ENCODE measurements around the gene HUNK. TPM values are rescaled to one million over a fixed set of nuclear protein-coding genes. Genes with fewer than 3 reads are reported as not detected.

The HUNK gene
- total RNA-seq, 6 experiments from 2014 or later, result 0.12 to 0.64 (median 0.32) TPM

- no peak for DNase-seq
- H3K4me3 ChIP-seq, result no peak overlapping the region
- H3K9me3 ChIP-seq, result no peaks in the 10 kb centered on the region
- H3K27ac ChIP-seq, result no peak overlapping the region
- no peaks in the 10 kb centered on the region for H3K4me1 ChIP-seq
- no peaks in the 10 kb centered on the region for H3K27me3 ChIP-seq
- H3K36me3 ChIP-seq, result no peaks in the 10 kb centered on the region
- no peak for ATAC-seq
- no peak for TF ChIP-seq CTCF (IDR thresholded peaks at IDR 0.05)
- no peak for TF ChIP-seq POLR2A (IDR thresholded peaks at IDR 0.05)
- 54% methylated on average over 13 of the region's 15 CpGs for WGBS (ENCODE audit: insufficient coverage, low coverage, low lambda C conversion rate, missing lambda C conversion rate)
- intact Hi-C loops (cut with DNase I), result no loop called here
Measured at GRCh38 chr21:31938330-31939301, 65.8 kb downstream of the HUNK start.

GRCh38 chr21:31941694-31942093, 68.9 kb downstream of the HUNK start:
- no peak for ATAC-seq
- no peak overlapping the region for H3K27ac ChIP-seq
- TF ChIP-seq CTCF (IDR thresholded peaks at IDR 0.05) (no peak), POLR2A (IDR thresholded peaks at IDR 0.05) (no peak)
- intact Hi-C loops (cut with DNase I), result no loop called here
- H3K27me3 ChIP-seq, result no peaks in the 10 kb centered on the region
- H3K36me3 ChIP-seq, result no peaks in the 10 kb centered on the region
- 64% methylated on average over 3 of the region's 6 CpGs for WGBS (ENCODE audit: insufficient coverage, low coverage, low lambda C conversion rate, missing lambda C conversion rate)
- no peaks in the 10 kb centered on the region for H3K4me1 ChIP-seq
- H3K4me3 ChIP-seq, result no peak overlapping the region
- no peaks in the 10 kb centered on the region for H3K9me3 ChIP-seq
- DNase-seq, result no peak

- no peak overlapping the region for H3K27ac ChIP-seq
- H3K4me3 ChIP-seq, result no peak overlapping the region
- H3K4me1 ChIP-seq, result no peaks in the 10 kb centered on the region
- DNase-seq (no peak), ATAC-seq (no peak)
- TF ChIP-seq CTCF (IDR thresholded peaks at IDR 0.05) (no peak), POLR2A (IDR thresholded peaks at IDR 0.05) (no peak)
- H3K36me3 ChIP-seq, result no peaks in the 10 kb centered on the region
- 38% methylated on average over 1 of the region's 1 CpG for WGBS (ENCODE audit: insufficient coverage, low coverage, low lambda C conversion rate, missing lambda C conversion rate)
- H3K9me3 ChIP-seq, result no peaks in the 10 kb centered on the region
- H3K27me3 ChIP-seq, result no peaks in the 10 kb centered on the region
- intact Hi-C loops (cut with DNase I), result no loop called here
Measured at GRCh38 chr21:31943561-31943960, 70.7 kb downstream of the HUNK start.

GRCh38 chr21:31945141-31945540, 72.3 kb downstream of the HUNK start:
- no peak for DNase-seq
- ATAC-seq, result no peak
- H3K27me3 ChIP-seq, result no peaks in the 10 kb centered on the region
- no peaks in the 10 kb centered on the region for H3K36me3 ChIP-seq
- H3K27ac ChIP-seq, result no peak overlapping the region
- intact Hi-C loops (cut with DNase I), result no loop called here
- TF ChIP-seq POLR2A (IDR thresholded peaks at IDR 0.05), result no peak
- TF ChIP-seq CTCF (IDR thresholded peaks at IDR 0.05), result no peak
- WGBS (ENCODE audit: insufficient coverage, low coverage, low lambda C conversion rate, missing lambda C conversion rate), result 44% methylated on average over 4 of the region's 5 CpGs
- no peaks in the 10 kb centered on the region for H3K9me3 ChIP-seq
- H3K4me1 ChIP-seq, result no peaks in the 10 kb centered on the region
- H3K4me3 ChIP-seq, result no peak overlapping the region

Measured in right lobe of liver (tissue), 6 donors.